ENCODE measurements around the gene PATE1.

The PATE1 gene

DNA sequence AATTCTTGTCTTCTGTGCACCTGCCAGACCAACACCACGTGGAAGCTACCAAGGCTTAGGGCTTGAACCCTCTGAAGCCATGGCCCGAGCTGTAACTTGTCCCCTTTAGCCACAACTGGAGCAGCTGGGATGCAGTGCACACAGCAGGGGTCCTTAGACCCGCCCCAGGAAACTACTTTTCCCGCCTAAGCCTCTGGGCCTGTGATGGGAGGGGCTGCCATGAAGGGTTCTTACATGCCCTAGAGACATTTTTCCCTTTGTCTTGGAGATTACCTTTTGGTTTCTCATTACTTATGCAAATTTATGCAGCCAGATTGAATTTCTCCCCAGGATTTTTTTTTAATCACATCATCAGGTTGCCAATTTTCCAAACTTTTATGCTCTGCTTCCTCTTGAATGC, 51.6 kb downstream of the PATE1 start:
- no peak for DNase-seq

Data from T1000 (cell line).